ENCODE measurements around the gene SGMS1.
"Not testable (repeated sequence)": the region's sequence is repeated elsewhere in the genome, so short reads cannot be mapped to it uniquely, and the experiment has no call there.

SGMS1 gene

GRCh38 chr10:50552771-50553535, 70.8 kb downstream of the SGMS1 start:
- no peak overlapping the region for H3K27ac ChIP-seq
- no peak for TF ChIP-seq CTCF (conservative IDR thresholded peaks at IDR 0.05)

- no peak for TF ChIP-seq CTCF (conservative IDR thresholded peaks at IDR 0.05)
- H3K27ac ChIP-seq = no peak overlapping the region
These were observed 71.4 kb downstream of the SGMS1 start for GRCh38 chr10:50552308-50552707.

GRCh38 chr10:50551894-50552293, 71.9 kb downstream of the SGMS1 start:
- no peak for TF ChIP-seq CTCF (conservative IDR thresholded peaks at IDR 0.05)
- H3K27ac ChIP-seq = no peak overlapping the region

- no peak for TF ChIP-seq CTCF (conservative IDR thresholded peaks at IDR 0.05)
- no peak overlapping the region for H3K27ac ChIP-seq
These were observed 73.4 kb downstream of the SGMS1 start for GRCh38 chr10:50550291-50550839.

GRCh38 chr10:50549186-50549585, 74.6 kb downstream of the SGMS1 start:
- H3K27ac ChIP-seq = not testable (repeated sequence)

GRCh38 chr10:50548481-50548880, 75.3 kb downstream of the SGMS1 start:
- not testable (repeated sequence) for H3K27ac ChIP-seq

- H3K27ac ChIP-seq = not testable (repeated sequence)
These were observed 77.5 kb downstream of the SGMS1 start for GRCh38 chr10:50546287-50546686.

- H3K27ac ChIP-seq = no peak overlapping the region
- no peak for TF ChIP-seq CTCF (conservative IDR thresholded peaks at IDR 0.05)
These were observed 77.9 kb downstream of the SGMS1 start for GRCh38 chr10:50545846-50546245.

- TF ChIP-seq CTCF (conservative IDR thresholded peaks at IDR 0.05) = no peak
- H3K27ac ChIP-seq = no peak overlapping the region
These were observed 78.8 kb downstream of the SGMS1 start for GRCh38 chr10:50544857-50545429.
